Gastroesophageal sphincter (tissue), 4 donors: ENCODE results near the gene C11orf71. TPM values are rescaled to one million over a fixed set of nuclear protein-coding genes. Genes with fewer than 3 reads are reported as not detected.

Experiments used
- ATAC-seq: fragments of 150-250 bp; one replicate; pipeline ENCODE4 v1.9.1; 2016; ENCODE audit warnings: mild to moderate bottlenecking, moderate library complexity
- H3K27ac ChIP-seq, 4 donors: fragments of 200-600 bp; sonication (generic) in 3 of 4; 1 replicate in 3 of 4; 2 replicates in 1 of 4; pipeline ENCODE4 v1.5.1; 2016 to 2019
- H3K27me3 ChIP-seq: fragments of 200-600 bp; sonication (generic); one replicate; pipeline ENCODE4 v1.5.1; 2019
- H3K36me3 ChIP-seq, 2 donors: fragments of 200-600 bp; sonication (generic); one replicate each; pipeline ENCODE4 v1.5.1; 2019; ENCODE audit warnings: control low read depth in 1 of 2
- H3K4me1 ChIP-seq, 3 donors: fragments of 200-600 bp; sonication (generic); 1 replicate in 2 of 3; 2 replicates in 1 of 3; pipeline ENCODE4 v1.5.1; 2016 to 2019; ENCODE audit warnings: control low read depth in 2 of 3
- H3K4me3 ChIP-seq, 2 donors: fragments of 200-600 bp; sonication (generic); one replicate each; pipeline ENCODE4 v1.5.1; 2019; ENCODE audit warnings: mild to moderate bottlenecking in 1 of 2, moderate library complexity in 1 of 2
- H3K9me3 ChIP-seq, 3 donors: fragments of 200-600 bp; sonication (generic); one replicate each; pipeline ENCODE4 v1.5.1; 2017 to 2019; ENCODE audit warnings: control low read depth in 2 of 3
- CTCF ChIP-seq, 4 experiments: fragments of 200-600 bp in 2 of 4; fragments of 450-650 bp in 2 of 4; sonication (generic) in 1 of 4; IDR thresholded peaks; one replicate each; pipeline ENCODE4 v1.5.1; 2017 to 2019; ENCODE audit warnings: antibody characterized with exemption in 4 of 4, mild to moderate bottlenecking in 2 of 4, moderate library complexity in 2 of 4
- EP300 ChIP-seq: sonication (generic); formaldehyde crosslinking; IDR thresholded peaks from one replicate; pipeline ENCODE4 v1.6.1; 2017; ENCODE audit warnings: antibody characterized with exemption, mild to moderate bottlenecking
- POLR2A ChIP-seq, 2 donors: fragments of 450-650 bp; IDR thresholded peaks; one replicate each; pipeline ENCODE4 v1.6.1; 2017; ENCODE audit warnings: antibody characterized with exemption in 2 of 2, mild to moderate bottlenecking in 2 of 2, moderate library complexity in 1 of 2
- POLR2AphosphoS5 ChIP-seq: sonication (generic); formaldehyde crosslinking; IDR thresholded peaks from one replicate; pipeline ENCODE4 v1.6.1; 2017; ENCODE audit warnings: antibody characterized with exemption
- WGBS, 2 donors: methylation state at CpG; one replicate each; pipeline ENCODE4 v1.1.5; 2018; ENCODE audit warnings: low coverage in 1 of 2; 5-methylcytosine and 5-hydroxymethylcytosine counted together
- total RNA-seq, 4 donors: library from RNA; depleted of rRNA; stranded (reverse); fragments of >200 nt; gene quantifications; one replicate each; pipeline ENCODE4 v1.1.0, GENCODE V29; 2016

The C11orf71 gene
- total RNA-seq, 4 donors from 2014 or later, result 4.5 to 12.8 (median 5.3) TPM

DNA sequence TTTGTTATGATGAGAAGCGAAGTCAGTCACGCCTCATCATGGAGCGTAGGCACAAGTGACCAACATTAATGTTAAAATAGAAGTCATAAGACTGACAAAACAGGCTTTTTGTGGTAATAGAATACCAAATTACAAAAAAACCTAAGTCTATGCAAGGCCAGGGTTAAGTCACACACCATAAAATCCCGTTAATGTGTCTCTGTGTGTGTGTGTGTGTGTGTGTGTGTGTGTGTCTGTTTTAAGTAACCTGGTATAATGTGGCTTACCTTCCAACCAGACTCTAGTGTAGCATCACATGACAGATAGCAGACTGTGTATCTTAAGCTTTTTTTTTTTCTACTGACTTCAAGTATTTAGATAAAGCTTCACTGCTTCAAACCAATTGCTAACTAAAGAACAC, 38.0 kb downstream of the C11orf71 start:
- H3K4me1 ChIP-seq, result no peaks in the 10 kb centered on the region
- WGBS, 2 donors, result 83 to 89% methylated on average over 3 to 4 of the region's 4 CpGs
- TF ChIP-seq POLR2AphosphoS5, result no peak
- TF ChIP-seq CTCF (IDR thresholded peaks at IDR 0.05), result no peak
- TF ChIP-seq POLR2A (IDR thresholded peaks at IDR 0.05), result no peak
- TF ChIP-seq EP300, result no peak
- H3K27ac ChIP-seq, result no peak overlapping the region
- H3K36me3 ChIP-seq, result no peaks in the 10 kb centered on the region
- peaks cover 0 to 8% (median 0%) of the 10 kb centered on the region in 3 donors for H3K9me3 ChIP-seq
- no peak for ATAC-seq
- no peaks in the 10 kb centered on the region for H3K27me3 ChIP-seq
- H3K4me3 ChIP-seq, result no peak overlapping the region

DNA sequence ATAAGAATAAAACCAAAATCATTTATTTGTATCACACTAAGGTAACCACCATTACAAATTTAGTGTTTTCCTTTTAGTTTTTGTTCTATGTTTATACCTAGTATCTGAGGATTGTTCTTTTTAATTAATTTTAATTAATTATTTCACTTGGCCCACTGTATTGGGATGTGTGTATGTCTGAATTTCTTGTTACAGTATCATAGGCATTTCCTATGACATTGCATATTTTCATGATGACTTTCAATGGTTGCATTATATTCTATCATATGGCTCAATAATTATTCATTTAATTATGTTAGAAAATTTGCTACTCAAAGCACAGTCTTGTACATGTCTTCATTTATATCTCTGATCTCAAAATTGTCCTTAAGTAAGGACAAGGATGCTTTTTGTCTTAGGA, 41.0 kb downstream of the C11orf71 start:
- Histone ChIP-seq H3K27me3 (no peaks in the 10 kb centered on the region), H3K36me3 (no peaks in the 10 kb centered on the region), H3K9me3 (peaks cover 0 to 8% (median 0%) of the 10 kb centered on the region in 3 donors), H3K4me1 (no peaks in the 10 kb centered on the region), H3K4me3 (no peak overlapping the region), H3K27ac (no peak overlapping the region)
- no peak for ATAC-seq
- no peak for TF ChIP-seq POLR2A (IDR thresholded peaks at IDR 0.05)
- TF ChIP-seq CTCF (IDR thresholded peaks at IDR 0.05), result no peak
- TF ChIP-seq POLR2AphosphoS5, result no peak
- TF ChIP-seq EP300, result no peak

DNA sequence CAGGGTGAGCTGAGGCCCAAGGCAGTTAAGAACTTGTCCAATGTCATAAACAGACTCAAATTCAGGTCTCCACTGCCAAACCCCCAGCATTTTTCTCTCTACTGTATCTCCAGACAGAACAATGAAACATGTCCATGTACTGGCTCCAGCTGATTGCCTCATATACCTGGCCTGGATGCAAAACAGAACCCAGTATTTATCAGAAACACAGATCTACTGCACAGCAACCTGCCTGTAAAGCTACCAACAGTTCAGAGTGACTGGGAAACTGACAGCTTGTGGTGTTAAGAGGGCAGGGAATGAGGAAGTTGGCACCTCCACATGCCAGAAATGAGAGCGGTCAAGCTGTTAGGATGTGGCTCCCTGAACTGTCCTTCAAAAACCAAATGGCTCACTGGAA, 41.6 kb downstream of the C11orf71 start:
- no peak overlapping the region for H3K4me3 ChIP-seq
- ATAC-seq, result no peak
- 57% methylated on average over 1 of the region's 1 CpG; no CpG with 5 or more reads in 1 of the 2 donors for WGBS, 2 donors
- peaks cover 0 to 8% (median 0%) of the 10 kb centered on the region in 3 donors for H3K9me3 ChIP-seq
- H3K27me3 ChIP-seq, result peaks cover 2% of the 10 kb centered on the region
- no peak for TF ChIP-seq POLR2AphosphoS5
- TF ChIP-seq EP300, result no peak
- TF ChIP-seq POLR2A (IDR thresholded peaks at IDR 0.05), result no peak
- TF ChIP-seq CTCF (IDR thresholded peaks at IDR 0.05), result no peak
- H3K27ac ChIP-seq, result no peak overlapping the region
- no peaks in the 10 kb centered on the region for H3K36me3 ChIP-seq
- H3K4me1 ChIP-seq, result no peaks in the 10 kb centered on the region

GRCh38 chr11:114354076-114354475, 46.2 kb downstream of the C11orf71 start:
- TF ChIP-seq POLR2AphosphoS5, result no peak
- TF ChIP-seq CTCF (IDR thresholded peaks at IDR 0.05), result no peak
- TF ChIP-seq POLR2A (IDR thresholded peaks at IDR 0.05), result no peak
- no peak for TF ChIP-seq EP300
- Histone ChIP-seq H3K27me3 (peaks cover 2% of the 10 kb centered on the region), H3K36me3 (no peaks in the 10 kb centered on the region), H3K9me3 (no peaks in the 10 kb centered on the region), H3K4me1 (no peaks in the 10 kb centered on the region), H3K27ac (no peak overlapping the region), H3K4me3 (no peak overlapping the region)
- 57 to 59% methylated on average over 3 of the region's 3 CpGs for WGBS, 2 donors
- ATAC-seq, result no peak

- peaks cover 2% of the 10 kb centered on the region for H3K27me3 ChIP-seq
- H3K4me3 ChIP-seq, result no peak overlapping the region
- no peaks in the 10 kb centered on the region for H3K4me1 ChIP-seq
- TF ChIP-seq POLR2A (IDR thresholded peaks at IDR 0.05), result no peak
- TF ChIP-seq EP300, result no peak
- TF ChIP-seq CTCF (IDR thresholded peaks at IDR 0.05), result no peak
- no peak for TF ChIP-seq POLR2AphosphoS5
- no peak for ATAC-seq
- no peaks in the 10 kb centered on the region for H3K9me3 ChIP-seq
- H3K36me3 ChIP-seq, result no peaks in the 10 kb centered on the region
- H3K27ac ChIP-seq, result no peak overlapping the region
- WGBS, 2 donors, result 85 to 87% methylated on average over 3 of the region's 3 CpGs
Measured at GRCh38 chr11:114353443-114353842, 46.9 kb downstream of the C11orf71 start.
